Testis (tissue), 2 donors: Measurements from ENCODE around the gene ALCAM.

Source experiments
- CTCF ChIP-seq, 3 experiments: fragments of 450-650 bp in 2 of 3; fragments of 200-600 bp in 1 of 3; sonication (generic) in 1 of 3; IDR thresholded peaks; one replicate each; pipeline ENCODE4 v1.5.1; 2016 to 2019; ENCODE audit warnings: antibody characterized with exemption in 3 of 3, mild to moderate bottlenecking in 2 of 3, moderate library complexity in 1 of 3
- POLR2A ChIP-seq: fragments of 450-650 bp; IDR thresholded peaks from one replicate; pipeline ENCODE4 v1.6.1; 2017; ENCODE audit warnings: antibody characterized with exemption, mild to moderate bottlenecking, moderate library complexity

GRCh38 chr3:105399611-105400010, 32.9 kb downstream of the ALCAM start:
- TF ChIP-seq POLR2A: no peak
- no peak for TF ChIP-seq CTCF (IDR thresholded peaks at IDR 0.05)
